Cerebellar nuclear complex (tissue), 1 donor: ENCODE measurements around the gene ALDH1A2.

Source experiments
- DNase-seq, 2 experiments: peaks; one replicate each; lab custom pipeline; 2025; lab: John Stamatoyannopoulos, UW

The ALDH1A2 gene

DNA sequence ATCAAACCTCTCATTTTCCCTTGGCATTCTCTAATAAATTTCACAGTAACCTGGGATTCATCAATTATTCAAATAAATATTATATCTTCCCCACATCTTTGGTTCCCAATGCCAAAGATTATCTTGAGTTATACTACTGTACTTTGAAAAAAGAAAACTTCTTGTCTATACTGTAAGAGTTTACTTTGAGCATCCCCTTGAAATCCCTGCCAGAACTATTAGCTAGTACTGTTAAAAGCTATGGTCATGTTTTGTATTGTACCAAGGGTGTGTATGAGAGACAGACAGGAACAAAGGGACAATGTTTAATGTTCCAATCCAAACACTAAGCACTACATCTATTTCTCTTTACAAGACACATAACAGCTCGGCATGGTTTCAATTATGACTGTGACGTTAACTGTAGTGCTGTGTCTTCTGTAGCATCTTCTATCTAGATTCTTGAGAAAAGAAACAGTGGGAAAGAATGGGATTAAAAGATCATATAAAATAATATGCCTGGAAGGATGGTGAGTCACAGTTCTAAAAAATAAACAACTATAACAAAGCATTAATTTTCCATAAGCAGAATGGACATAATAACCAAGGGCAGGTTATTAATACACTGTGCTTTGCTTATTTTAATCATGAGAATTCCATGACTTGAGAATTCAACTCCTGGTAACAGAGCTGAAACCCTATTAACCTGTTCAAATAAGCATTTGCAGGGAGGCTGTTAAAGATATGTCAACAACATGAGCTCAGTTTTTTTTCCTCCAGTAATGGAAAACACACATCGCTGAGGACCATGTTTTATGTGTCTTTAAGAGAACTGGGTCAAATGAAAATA is 71.1 kb downstream of the ALDH1A2 start:
- no peak for DNase-seq

GRCh38 chr15:57993409-57994145 is 71.9 kb downstream of the ALDH1A2 start:
- DNase-seq: no peak

- DNase-seq: no peak
These were observed 72.7 kb downstream of the ALDH1A2 start for GRCh38 chr15:57992761-57993355.

GRCh38 chr15:57973534-57973933 is 92.0 kb downstream of the ALDH1A2 start:
- DNase-seq: no peak

DNA sequence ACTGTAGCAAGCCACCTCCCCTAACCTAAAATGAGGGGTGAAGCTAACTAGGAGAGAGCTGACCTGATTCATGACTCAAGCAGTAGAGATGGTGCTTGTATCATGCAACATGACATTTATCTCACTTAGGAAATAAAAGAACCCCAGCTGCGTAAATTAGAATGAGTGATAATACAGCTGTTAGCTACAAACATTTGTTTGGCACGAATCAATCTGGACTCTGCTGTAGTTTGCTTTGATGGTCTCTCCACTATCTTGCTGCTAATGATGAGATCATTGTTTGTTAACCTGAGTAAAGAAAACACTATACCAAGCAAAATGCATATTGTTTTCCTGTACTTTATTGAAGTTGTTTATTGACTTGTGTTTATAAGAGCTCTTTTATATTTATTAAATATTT is 92.6 kb downstream of the ALDH1A2 start:
- no peak for DNase-seq

- DNase-seq: no peak
These were observed 95.5 kb downstream of the ALDH1A2 start for GRCh38 chr15:57969996-57970395.

DNA sequence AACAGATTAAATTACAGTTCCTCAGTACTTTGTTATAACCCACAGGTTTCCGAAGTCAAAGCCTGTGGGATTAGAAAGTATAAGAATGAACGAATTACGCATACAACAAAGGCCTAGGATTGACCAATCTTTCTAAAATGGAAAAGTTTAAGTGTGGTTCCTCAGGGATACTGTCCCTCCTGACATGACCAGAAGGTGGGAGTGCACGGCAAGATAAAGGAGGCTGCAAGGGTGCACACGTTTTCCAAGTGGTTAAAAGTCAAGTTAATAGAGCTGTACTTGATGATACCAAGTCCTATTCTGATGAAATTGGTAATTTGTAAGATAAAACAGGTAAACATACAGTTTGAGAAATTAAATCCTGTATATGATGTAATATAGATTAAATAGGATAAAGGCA is 96.2 kb downstream of the ALDH1A2 start:
- no peak for DNase-seq

DNA sequence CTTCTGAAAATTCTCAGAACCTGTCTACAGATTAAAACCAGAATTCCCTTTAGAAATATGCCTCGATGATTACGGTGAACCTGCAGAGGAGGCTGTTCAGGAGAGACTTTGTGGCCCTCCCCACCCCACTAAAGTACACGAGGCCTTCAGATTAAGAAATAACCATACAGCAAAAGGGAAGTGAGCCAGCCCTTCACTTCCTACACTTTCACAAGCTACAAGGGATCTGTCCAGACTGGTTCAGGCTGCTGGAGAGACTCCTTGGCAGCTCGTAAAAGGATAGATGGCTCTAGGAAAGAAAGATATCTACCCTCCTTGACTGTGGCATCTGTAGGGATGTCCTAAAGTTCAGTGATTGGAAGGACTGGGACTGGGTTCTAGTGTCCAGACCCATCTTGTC is 102.6 kb downstream of the ALDH1A2 start:
- DNase-seq: no peak

GRCh38 chr15:57961919-57962318 is 103.6 kb downstream of the ALDH1A2 start:
- DNase-seq: no peak

GRCh38 chr15:57957113-57957512 is 108.4 kb downstream of the ALDH1A2 start:
- DNase-seq: no peak

DNA sequence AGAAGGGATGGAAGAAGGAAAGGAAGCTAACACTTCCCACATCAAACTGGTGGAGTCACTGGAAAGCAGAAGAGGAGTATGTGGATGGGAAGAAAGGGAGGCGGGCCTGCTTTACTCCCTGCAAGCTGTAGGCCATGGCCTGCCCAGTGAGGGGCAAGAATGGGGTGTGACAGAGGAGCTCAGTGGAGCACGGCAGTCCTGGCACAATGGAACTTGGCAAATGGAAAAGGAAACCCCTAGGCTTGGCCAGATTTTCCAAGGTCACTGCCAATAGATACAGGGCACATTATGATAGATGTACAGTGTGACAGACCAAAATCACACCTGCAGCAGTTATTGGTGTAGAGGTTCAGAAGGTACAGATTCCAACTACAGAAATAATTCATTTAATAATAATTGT is 111.6 kb downstream of the ALDH1A2 start:
- no peak for DNase-seq

- DNase-seq: no peak
These were observed 114.1 kb downstream of the ALDH1A2 start for GRCh38 chr15:57951328-57951932.

GRCh38 chr15:57950381-57950946 is 115.0 kb downstream of the ALDH1A2 start:
- no peak for DNase-seq

DNA sequence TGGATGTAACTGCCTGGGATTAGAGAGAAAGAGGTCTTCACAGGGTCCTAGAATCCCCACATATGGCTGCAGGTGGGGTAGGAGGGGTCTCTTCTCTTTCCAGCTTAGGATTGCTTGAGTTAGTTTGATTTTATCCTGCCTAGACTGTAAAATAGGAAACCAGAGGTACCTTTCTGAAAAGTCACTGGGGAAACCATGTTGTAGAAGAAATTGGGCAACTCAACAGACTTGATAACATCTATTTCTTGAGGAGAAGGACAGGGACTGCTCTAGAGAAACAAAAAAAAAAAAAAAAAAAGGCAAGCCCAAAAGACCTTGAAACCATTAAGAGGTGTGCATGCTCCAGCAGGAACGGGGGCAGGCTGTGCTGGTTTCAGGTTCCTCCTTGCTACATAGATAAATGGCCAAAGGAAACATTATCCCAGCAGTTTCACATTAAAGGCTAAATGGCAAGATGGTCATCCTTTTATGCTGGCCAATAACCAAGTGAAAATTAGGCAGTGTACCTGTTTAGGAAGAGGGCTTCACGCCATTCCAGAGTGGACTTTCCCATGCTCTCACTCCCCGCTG is 116.1 kb downstream of the ALDH1A2 start:
- no peak for DNase-seq

GRCh38 chr15:57948351-57949289 is 116.9 kb downstream of the ALDH1A2 start:
- DNase-seq: no peak

- no peak for DNase-seq
These were observed 117.7 kb downstream of the ALDH1A2 start for GRCh38 chr15:57947781-57948180.

- no peak for DNase-seq
These were observed 118.2 kb downstream of the ALDH1A2 start for GRCh38 chr15:57947282-57947681.

DNA sequence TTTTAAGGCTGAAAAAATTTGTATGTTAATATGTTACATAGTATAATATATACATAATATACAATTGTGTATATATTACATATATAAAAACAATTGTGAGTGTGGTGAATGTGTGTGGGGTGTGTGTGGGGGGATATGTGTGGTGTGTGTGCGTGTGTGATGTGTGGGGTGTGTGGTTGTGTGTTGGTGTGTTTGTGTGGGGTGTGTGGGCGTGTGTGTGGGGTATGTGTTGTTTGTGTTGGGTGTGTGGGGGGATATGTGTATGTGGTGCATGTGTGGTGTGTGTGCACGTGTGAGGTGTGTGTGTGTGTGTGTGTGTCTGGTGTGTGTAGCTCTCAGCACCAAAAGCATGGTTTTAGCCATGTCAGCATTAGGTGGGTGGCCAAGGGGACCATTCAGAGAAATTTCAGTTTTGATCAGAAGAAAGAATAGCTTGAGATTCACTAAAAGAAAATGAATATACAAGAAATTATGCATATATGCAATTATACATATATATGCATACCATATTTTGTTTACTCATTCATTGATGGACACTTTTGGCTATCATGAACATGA is 118.9 kb downstream of the ALDH1A2 start:
- DNase-seq: no peak

GRCh38 chr15:57945616-57946015 is 119.9 kb downstream of the ALDH1A2 start:
- no peak for DNase-seq

DNA sequence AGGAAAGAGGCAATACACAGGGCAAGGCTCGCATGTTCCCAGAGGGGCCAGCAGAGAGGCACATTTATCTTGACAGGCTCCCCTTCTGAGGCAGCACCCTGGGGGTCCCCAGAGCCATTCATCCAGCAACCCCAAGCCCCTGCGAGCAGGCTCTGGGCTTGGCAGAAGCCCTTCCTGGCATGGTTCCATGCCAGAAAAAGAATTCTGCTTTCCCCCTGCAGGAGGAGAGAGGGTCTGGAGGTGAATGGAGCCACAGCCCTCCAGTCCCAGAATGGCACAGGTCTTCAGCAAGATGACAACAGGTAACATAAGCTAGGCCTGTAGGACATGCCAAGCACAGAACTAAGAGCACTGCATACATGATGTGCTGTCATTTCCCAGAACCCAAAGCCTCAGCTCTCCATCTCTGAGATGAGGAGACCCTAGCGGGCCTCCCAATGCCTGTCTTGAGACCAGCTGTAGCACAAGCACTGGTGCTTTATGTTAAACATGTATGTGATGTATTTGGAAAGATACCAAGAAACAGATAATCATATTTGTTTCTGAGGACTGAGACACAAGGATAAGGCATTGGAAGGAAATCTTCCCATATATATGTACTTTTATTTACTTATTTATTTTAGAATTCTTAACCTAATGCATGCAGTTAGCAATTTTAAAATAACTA is 121.6 kb downstream of the ALDH1A2 start:
- no peak for DNase-seq
